ENCODE data around the gene BARD1. TPM values are rescaled to one million over a fixed set of nuclear protein-coding genes. Genes with fewer than 3 reads are reported as not detected.

Gene BARD1
- total and polyA plus RNA-seq, 2 of the 8 experiments (the other 6 are each of a cell fraction or from before 2014, with no cell fraction given), result 11.1 to 29.8 TPM

GRCh38 chr2:214730800-214731407, 78.6 kb downstream of the BARD1 start:
- Histone ChIP-seq H2BK20ac (ENCODE audit: low read length) (no peak overlapping the region), H4K8ac (ENCODE audit: extremely low read depth, insufficient read depth, low read length) (no peak overlapping the region), H3K79me2 (ENCODE audit: control insufficient read depth in 1 of 2, insufficient read depth in 2 of 2, low read length in 2 of 2) (no peaks in the 10 kb centered on the region), H2BK5ac (ENCODE audit: low read depth, low read length) (no peak overlapping the region), H4K20me1 (replicated peaks in 1 of 2; ENCODE audit: control insufficient read depth in 1 of 2, insufficient read depth in 2 of 2, low read length in 2 of 2) (peaks cover 0 to 4% of the 10 kb centered on the region in 2 experiments), H2AFZ (ENCODE audit: low read length) (no peak overlapping the region), H4K91ac (replicated peaks; ENCODE audit: insufficient read length, low read length) (no peak overlapping the region), H3K9ac (replicated peaks in 1 of 4; ENCODE audit: extremely low read depth in 1 of 4, low read depth in 3 of 4, low read length in 3 of 4) (no peak overlapping the region), H3K79me1 (ENCODE audit: low read depth, low read length) (no peaks in the 10 kb centered on the region), H3K14ac (ENCODE audit: insufficient read length) (no peak overlapping the region), H4K5ac (ENCODE audit: insufficient read length, low read depth, low read length) (no peak overlapping the region), H3K27me3 (replicated peaks in 1 of 4; ENCODE audit: control insufficient read depth in 3 of 4, extremely low read depth in 1 of 4, insufficient read depth in 3 of 4, low read length in 3 of 4) (no peaks in the 10 kb centered on the region), H3K27ac (ENCODE audit: low read depth, low read length) (no peak overlapping the region), H3K18ac (ENCODE audit: extremely low read depth, low read length) (no peak overlapping the region), H2BK15ac (ENCODE audit: low read length) (no peak overlapping the region), H2AK5ac (ENCODE audit: low read depth, low read length) (no peak overlapping the region), H3K4me3 (ENCODE audit: extremely low read depth in 1 of 4, insufficient read depth in 2 of 4, low read depth in 3 of 4, low read length in 4 of 4) (no peak overlapping the region), H3K56ac (replicated peaks; ENCODE audit: insufficient read length, low read depth, low read length) (no peak overlapping the region), H2BK12ac (ENCODE audit: low read depth, low read length) (no peak overlapping the region), H3K36me3 (ENCODE audit: control insufficient read depth in 2 of 4, insufficient read depth in 4 of 4, low read length in 3 of 4) (peaks cover 2 to 42% (median 10%) of the 10 kb centered on the region in 4 experiments; a peak in 7 of 8 replicates), H3K4ac (replicated peaks; ENCODE audit: insufficient read length, low read depth, low read length) (no peak overlapping the region), H3K23me2 (ENCODE audit: low read depth, low read length) (no peaks in the 10 kb centered on the region), H3K4me1 (replicated peaks in 1 of 4; ENCODE audit: control insufficient read depth in 3 of 4, insufficient read depth in 4 of 4, low read length in 3 of 4) (no peaks in the 10 kb centered on the region), H3K4me2 (ENCODE audit: insufficient read depth in 1 of 2, low read depth in 2 of 2, low read length in 2 of 2) (no peak overlapping the region), H3K9me3 (ENCODE audit: insufficient read depth in 2 of 2, low read depth in 1 of 2, low read length in 1 of 2) (no peaks in the 10 kb centered on the region), H3K23ac (ENCODE audit: insufficient read length) (no peak overlapping the region), H2BK120ac (replicated peaks; ENCODE audit: low read depth, low read length) (no peak overlapping the region)
- 89% methylated on average over 3 of the region's 3 CpGs; no CpG with 5 or more reads in 1 of the 2 experiments for WGBS, 2 experiments (ENCODE audit: extremely low coverage in 1 of 2, insufficient coverage in 1 of 2, insufficient read length in 1 of 2, insufficient replicate concordance in 2 of 2, low coverage in 1 of 2, low lambda C conversion rate in 2 of 2, missing lambda C conversion rate in 1 of 2)
- POLR2A ChIA-PET (ENCODE audit: partially characterized antibody), result no interaction called here
- FAIRE-seq (no peak), DNase-seq (ENCODE audit: low read depth in 1 of 2, low spot score in 2 of 2) (no peak)
- CTCF ChIA-PET (ENCODE audit: partially characterized antibody), result interaction anchor here (0.6 kb wide), 1 partner anchor 539 kb away, joined by 3 read pairs; no protein-coding TSS in a partner anchor
- TF ChIP-seq SP1 (IDR thresholded peaks at IDR 0.05; ENCODE audit: low read depth, low read length), result no peak
- TF ChIP-seq EGR1 (IDR thresholded peaks at IDR 0.05; ENCODE audit: borderline replicate concordance, low read depth, low read length), result no peak
- TF ChIP-seq YY1 (IDR thresholded peaks at IDR 0.05; ENCODE audit: low read depth, low read length), result no peak
- TF ChIP-seq JUN (IDR thresholded peaks at IDR 0.05; ENCODE audit: low read depth, low read length), result no peak
- no peak for TF ChIP-seq SIX5 (IDR thresholded peaks at IDR 0.05; ENCODE audit: low read depth, low read length)
- TF ChIP-seq CBX5 (IDR thresholded peaks at IDR 0.05; ENCODE audit: low read depth, low read length), result no peak
- TF ChIP-seq BRCA1 (IDR thresholded peaks at IDR 0.05; ENCODE audit: low read depth, low read length), result no peak
- no peak for TF ChIP-seq CEBPB (IDR thresholded peaks at IDR 0.05; ENCODE audit: low read depth, low read length)
- no peak for TF ChIP-seq CHD1 (IDR thresholded peaks at IDR 0.05; ENCODE audit: low read depth, low read length)
- TF ChIP-seq, protein P1, sequence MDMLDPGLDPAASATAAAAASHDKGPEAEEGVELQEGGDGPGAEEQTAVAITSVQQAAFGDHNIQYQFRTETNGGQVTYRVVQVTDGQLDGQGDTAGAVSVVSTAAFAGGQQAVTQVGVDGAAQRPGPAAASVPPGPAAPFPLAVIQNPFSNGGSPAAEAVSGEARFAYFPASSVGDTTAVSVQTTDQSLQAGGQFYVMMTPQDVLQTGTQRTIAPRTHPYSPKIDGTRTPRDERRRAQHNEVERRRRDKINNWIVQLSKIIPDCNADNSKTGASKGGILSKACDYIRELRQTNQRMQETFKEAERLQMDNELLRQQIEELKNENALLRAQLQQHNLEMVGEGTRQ (IDR thresholded peaks at IDR 0.05; ENCODE audit: low read length), result no peak
- TF ChIP-seq GTF2F1 (IDR thresholded peaks at IDR 0.05; ENCODE audit: borderline replicate concordance, low read depth, low read length), result no peak
- TF ChIP-seq E2F6 (IDR thresholded peaks at IDR 0.05), result no peak
- TF ChIP-seq BACH1 (IDR thresholded peaks at IDR 0.05; ENCODE audit: low read length), result no peak
